KOPT-K1 (cell line): Measurements from ENCODE around the gene GLMN.
"Not testable (repeated sequence)": the region's sequence is repeated elsewhere in the genome, so short reads cannot be mapped to it uniquely, and the experiment has no call there.

Source experiments
- H3K27ac ChIP-seq: fragments of 200-600 bp; sonication (generic); 2 replicates; pipeline ENCODE4 v1.5.1; 2016; ENCODE audit warnings: antibody characterized with exemption, mild to moderate bottlenecking, low read depth, low read length; ENCODE audit not compliant: poor library complexity, severe bottlenecking
- H3K36me3 ChIP-seq: fragments of 200-600 bp; sonication (generic); 2 replicates; pipeline ENCODE4 v1.5.1; 2017; ENCODE audit warnings: antibody characterized with exemption, mild to moderate bottlenecking, low read length, moderate library complexity; ENCODE audit not compliant: insufficient read depth
- H3K9me3 ChIP-seq: fragments of 200-600 bp; sonication (generic); 2 replicates; pipeline ENCODE4 v1.5.1; 2017; ENCODE audit warnings: antibody characterized with exemption, low read length, mild to moderate bottlenecking; ENCODE audit not compliant: insufficient read depth, poor library complexity, severe bottlenecking

GLMN gene

GRCh38 chr1:92314024-92314423 is 15.2 kb upstream of the GLMN start:
- peaks cover 37% of the 10 kb centered on the region for H3K36me3 ChIP-seq
- H3K9me3 ChIP-seq = peaks cover 9% of the 10 kb centered on the region
- H3K27ac ChIP-seq = no peak overlapping the region

- Histone ChIP-seq H3K9me3 (peaks cover 9% of the 10 kb centered on the region), H3K36me3 (peaks cover 70% of the 10 kb centered on the region), H3K27ac (no peak overlapping the region)
These were observed 11.4 kb upstream of the GLMN start for GRCh38 chr1:92310185-92310597.

- Histone ChIP-seq H3K36me3 (peaks cover 77% of the 10 kb centered on the region), H3K27ac (no peak overlapping the region), H3K9me3 (peaks cover 2% of the 10 kb centered on the region)
These were observed 9.2 kb upstream of the GLMN start for GRCh38 chr1:92307980-92308379.

GRCh38 chr1:92306020-92306419 is 7.2 kb upstream of the GLMN start:
- no peak overlapping the region for H3K27ac ChIP-seq
- no peaks in the 10 kb centered on the region for H3K9me3 ChIP-seq
- peaks cover 71% of the 10 kb centered on the region for H3K36me3 ChIP-seq

DNA sequence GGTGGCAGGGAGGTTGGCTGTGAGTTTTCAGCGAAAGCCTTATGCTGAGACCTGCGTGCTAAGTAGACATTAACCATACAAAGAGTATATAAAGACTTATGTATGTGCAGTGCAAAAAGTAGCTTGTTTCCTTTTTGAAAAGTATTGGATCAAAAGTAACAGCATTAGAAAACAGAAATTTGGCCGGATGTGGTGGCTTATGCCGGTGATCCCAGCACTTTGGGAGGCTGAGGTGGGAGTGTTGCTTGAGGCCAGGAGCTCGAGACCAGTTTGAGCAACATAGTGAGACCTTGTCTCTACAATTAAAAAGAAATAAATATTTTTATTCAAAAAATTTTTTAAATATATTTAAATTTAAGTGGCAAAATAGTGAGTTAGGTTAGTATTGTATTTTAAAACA is 2.2 kb upstream of the GLMN start:
- Histone ChIP-seq H3K36me3 (peaks cover 47% of the 10 kb centered on the region), H3K9me3 (no peaks in the 10 kb centered on the region), H3K27ac (no peak overlapping the region)

DNA sequence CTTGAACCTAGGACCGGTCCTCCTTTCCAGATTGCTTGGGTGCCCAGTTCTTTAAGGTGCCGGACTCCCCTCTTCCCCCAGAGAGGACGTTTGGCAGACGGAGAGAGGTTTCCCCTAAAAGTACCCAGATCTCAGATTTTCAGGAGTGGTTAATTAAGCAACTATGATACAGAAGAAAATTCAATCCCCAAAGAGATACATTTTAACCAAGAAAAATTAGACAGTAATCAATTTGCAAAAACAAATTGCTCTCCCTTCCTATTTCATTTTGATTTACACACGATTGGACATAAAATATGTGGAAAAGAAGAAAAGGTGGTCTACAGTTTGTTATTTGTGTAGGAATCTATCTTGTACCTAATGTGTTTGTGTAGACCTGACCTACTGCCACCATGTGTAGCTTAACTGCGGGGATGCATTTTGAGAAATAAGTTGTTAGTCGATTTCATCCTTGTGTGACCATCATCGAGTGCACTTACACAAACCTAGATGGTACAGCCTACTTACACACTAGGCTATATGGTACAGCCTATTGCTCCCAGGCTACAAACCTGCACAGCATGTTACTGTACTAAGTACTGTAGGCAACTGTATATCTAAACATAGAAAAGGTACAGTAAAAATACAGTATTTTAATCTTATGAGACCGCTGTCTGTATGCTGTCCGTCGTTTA is 827 bp upstream of the GLMN start:
- Histone ChIP-seq H3K27ac (peak overlapping the region; percentile 90), H3K9me3 (no peaks in the 10 kb centered on the region), H3K36me3 (peaks cover 49% of the 10 kb centered on the region)

- H3K27ac ChIP-seq = peak overlapping the region; percentile 90
- H3K36me3 ChIP-seq = peaks cover 50% of the 10 kb centered on the region
- no peaks in the 10 kb centered on the region for H3K9me3 ChIP-seq
These were observed 594 bp downstream of the GLMN start for GRCh38 chr1:92298213-92298572.

DNA sequence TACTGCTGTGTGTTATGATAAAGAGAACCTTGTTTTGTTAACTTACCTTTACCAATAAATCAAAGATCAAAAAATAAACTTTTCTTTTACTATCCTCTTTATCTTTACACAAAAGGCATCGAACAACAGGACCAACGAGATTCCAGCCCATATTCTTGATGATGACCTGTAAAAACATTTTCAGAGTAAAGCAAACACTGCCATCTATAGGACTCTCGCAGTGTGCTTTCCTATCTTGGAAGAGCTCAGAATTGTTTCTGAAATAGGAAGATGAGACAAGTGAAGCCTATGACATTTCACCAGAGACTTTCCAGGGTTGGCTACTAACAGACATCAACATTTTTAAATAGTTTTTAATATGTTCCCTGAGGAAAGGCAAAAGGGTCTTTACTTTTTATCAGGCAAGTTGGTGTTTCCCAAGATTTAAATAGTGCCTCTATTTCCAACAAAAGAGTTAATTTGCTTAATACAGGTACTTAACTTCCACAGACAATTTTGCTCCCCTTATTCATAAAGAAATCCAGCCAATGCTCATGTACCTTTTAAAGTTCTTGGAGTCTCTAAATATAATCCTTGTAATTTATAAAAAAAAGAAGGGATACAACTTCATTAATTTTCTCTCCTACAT is 7.3 kb downstream of the GLMN start:
- H3K9me3 ChIP-seq = no peaks in the 10 kb centered on the region
- peaks cover 73% of the 10 kb centered on the region for H3K36me3 ChIP-seq
- H3K27ac ChIP-seq = no peak overlapping the region

GRCh38 chr1:92281411-92281810 is 17.4 kb downstream of the GLMN start:
- not testable (repeated sequence) for H3K27ac ChIP-seq
- H3K9me3 ChIP-seq = peaks cover 15% of the 10 kb centered on the region
- peaks cover 67% of the 10 kb centered on the region for H3K36me3 ChIP-seq

DNA sequence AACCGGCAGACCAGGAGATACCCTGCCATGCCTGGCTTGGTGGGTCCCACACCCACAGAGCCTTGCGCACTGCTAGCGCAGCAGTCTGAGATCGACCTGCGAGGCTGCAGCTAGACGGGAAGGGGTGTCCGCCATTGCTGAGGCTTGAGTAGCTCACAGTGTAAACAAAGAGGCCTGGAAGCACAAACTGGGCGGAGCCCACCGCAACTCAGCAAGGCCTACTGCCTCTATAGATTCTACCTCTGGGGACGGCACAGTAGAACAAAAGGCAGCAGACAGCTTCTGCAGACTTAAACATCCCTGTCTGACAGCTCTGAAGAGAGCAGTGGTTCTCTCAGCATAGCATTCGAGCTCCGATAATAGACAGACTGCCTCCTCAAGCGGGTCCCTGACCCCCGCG is 19.0 kb downstream of the GLMN start:
- peaks cover 68% of the 10 kb centered on the region for H3K36me3 ChIP-seq
- not testable (repeated sequence) for H3K27ac ChIP-seq, H3K9me3 ChIP-seq

DNA sequence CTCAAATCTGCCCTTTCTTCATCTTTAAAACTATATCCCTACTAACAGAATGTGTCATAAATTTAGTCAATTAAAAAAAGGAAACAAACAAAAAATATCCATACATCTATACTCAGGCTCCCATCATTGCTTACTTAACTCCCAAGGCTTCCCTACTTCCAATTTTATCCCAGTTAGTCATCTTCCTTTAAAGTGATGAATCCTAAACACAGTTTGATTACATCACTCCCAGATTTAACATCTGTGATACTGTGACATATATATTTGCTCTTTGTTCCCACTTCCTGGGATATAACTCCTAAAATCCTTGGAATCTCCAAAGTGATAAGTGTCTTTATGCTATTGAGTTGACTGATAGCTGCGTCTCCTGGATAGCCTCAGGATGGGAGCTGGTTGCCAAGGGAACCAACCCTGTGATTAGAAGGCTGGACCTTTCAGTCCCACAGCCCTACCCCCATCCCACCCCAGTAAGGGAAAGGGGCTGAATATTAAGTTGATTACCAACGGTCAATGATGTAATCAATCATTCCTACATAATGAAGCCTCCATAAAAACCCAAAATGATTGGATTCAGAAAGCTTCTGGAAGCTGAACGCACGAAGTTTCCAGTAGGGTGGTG is 21.6 kb downstream of the GLMN start:
- peaks cover 81% of the 10 kb centered on the region for H3K36me3 ChIP-seq
- no peak overlapping the region for H3K27ac ChIP-seq
- peaks cover 9% of the 10 kb centered on the region for H3K9me3 ChIP-seq

DNA sequence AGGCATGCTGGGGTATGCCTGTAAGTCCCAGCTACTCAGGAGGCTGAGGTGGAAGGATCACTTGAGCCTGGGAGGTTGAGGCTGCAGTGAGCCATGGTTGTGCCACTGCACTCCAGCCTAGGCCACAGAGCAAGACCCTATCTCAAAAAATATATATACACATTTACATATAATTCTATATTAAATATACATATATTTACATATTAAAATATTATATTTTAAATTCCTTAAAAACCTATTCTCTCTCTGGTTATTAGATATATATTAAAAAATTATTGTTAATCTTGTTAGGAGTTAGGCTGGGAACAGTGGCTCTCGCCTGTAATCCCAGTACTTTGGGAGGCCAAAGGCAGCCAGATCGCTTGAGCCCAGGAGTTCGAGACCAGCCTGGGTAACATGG is 22.7 kb downstream of the GLMN start:
- no peaks in the 10 kb centered on the region for H3K9me3 ChIP-seq
- peaks cover 93% of the 10 kb centered on the region for H3K36me3 ChIP-seq
- no peak overlapping the region for H3K27ac ChIP-seq

- H3K36me3 ChIP-seq = peaks cover 93% of the 10 kb centered on the region
- no peak overlapping the region for H3K27ac ChIP-seq
These were observed 23.8 kb downstream of the GLMN start for GRCh38 chr1:92274939-92275338.

GRCh38 chr1:92273039-92273438 is 25.7 kb downstream of the GLMN start:
- H3K36me3 ChIP-seq = peaks cover 94% of the 10 kb centered on the region
- H3K27ac ChIP-seq = no peak overlapping the region
- no peaks in the 10 kb centered on the region for H3K9me3 ChIP-seq

More at GRCh38 chr1:92274939-92275338, 23.8 kb downstream of the GLMN start:
- no peaks in the 10 kb centered on the region for H3K9me3 ChIP-seq

DNA sequence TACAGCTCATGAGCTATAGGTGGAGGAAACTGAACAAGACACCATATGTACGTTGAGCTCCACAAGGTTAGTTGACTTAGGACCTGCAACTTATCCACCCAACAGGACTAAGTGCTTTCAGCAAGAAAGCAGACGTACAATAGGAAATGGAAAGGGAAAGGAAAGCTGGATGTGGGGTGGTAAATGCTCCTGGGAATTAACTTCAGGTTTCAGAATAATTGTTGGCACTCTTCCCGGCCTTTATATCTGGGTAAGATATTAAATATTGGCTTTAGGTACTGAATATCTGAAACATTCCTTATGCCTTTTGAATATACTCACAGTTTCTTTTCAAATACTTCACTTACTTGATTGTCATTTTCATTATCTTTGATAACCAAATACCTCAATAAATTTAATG is 36.3 kb downstream of the GLMN start:
- Histone ChIP-seq H3K27ac (no peak overlapping the region), H3K9me3 (no peaks in the 10 kb centered on the region), H3K36me3 (peaks cover 90% of the 10 kb centered on the region)

DNA sequence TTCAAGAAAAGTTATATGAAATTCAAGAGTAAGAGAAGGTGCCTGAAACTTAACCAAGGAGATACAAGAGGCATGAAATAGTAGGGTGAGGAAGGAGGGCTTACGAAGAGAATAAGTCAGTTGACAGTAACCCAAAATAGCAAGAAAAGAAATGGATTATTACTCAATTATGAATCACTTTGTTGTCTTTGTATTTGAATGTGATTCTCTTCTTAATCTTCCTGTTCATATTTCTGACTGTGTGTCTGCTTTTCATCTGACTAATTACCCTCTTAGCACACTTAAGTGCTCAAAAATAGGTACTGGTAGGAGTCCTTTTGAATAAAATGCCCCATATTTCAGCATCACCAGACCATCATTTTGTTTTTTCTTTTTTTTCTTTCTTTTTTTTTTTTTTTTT is 39.4 kb downstream of the GLMN start:
- no peak overlapping the region for H3K27ac ChIP-seq
- peaks cover 16% of the 10 kb centered on the region for H3K9me3 ChIP-seq
- H3K36me3 ChIP-seq = peaks cover 75% of the 10 kb centered on the region
